ENCODE data around the gene BRME1. TPM values are rescaled to one million over a fixed set of nuclear protein-coding genes. Genes with fewer than 3 reads are reported as not detected.

BRME1 gene
- total and polyA plus RNA-seq, 2 of the 13 experiments (the other 11 are each of a cell fraction or from before 2014, with no cell fraction given), result 0.74 to 1.5 TPM

DNA sequence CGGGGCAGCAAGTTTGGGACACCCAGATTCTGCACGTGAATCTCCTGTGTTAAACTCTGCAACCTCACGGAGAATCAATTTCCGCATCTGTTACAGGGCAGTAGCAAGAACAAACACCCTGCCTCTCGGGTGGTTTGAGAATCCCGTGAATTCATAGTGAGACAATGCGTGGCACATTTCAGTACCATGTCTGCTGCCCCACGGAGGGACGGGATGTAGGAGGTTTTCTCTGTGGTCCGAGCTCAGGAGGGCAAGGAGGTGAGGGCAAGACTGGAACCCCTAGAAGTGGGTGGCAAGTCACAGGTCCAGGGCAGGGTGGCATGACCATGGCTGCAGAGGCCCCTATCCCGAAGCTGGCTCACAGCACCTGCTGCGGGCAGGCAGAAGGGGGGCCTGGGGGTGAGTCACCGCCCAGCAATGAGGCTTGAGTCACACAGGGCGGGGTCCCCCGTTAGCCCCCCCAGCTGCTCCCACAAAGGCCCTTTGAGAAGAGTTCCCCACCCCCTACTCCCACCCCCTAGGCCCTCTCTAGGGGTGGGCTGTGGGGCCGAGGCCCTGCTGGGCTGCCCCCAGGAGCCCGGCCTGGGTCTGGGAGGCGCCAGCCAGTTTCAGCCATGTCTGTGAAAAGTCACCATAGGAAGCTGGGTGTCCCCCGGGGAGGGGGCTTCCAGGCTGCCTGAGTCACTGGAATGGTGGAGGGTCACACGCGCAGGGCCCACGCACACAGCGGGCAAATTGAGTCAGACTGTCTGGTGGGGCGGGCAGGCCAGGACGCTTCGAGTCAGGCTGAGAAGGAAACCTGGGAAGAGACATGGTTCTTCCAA is 54.8 kb downstream of the BRME1 start (continued):
- TF ChIP-seq, protein P1, sequence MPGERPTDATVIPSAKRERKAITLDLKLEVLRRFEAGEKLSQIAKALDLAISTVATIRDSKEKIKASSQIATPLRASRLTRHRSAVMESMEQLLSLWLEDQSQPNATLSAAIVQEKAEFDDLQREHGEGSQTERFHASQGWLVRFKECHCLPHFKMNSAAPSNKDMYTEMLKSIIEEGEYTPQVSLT (CRISPR knock-in tag; IDR thresholded peaks at IDR 0.05; ENCODE audit: borderline replicate concordance, low read depth), result no peak
- TF ChIP-seq, protein P2, sequence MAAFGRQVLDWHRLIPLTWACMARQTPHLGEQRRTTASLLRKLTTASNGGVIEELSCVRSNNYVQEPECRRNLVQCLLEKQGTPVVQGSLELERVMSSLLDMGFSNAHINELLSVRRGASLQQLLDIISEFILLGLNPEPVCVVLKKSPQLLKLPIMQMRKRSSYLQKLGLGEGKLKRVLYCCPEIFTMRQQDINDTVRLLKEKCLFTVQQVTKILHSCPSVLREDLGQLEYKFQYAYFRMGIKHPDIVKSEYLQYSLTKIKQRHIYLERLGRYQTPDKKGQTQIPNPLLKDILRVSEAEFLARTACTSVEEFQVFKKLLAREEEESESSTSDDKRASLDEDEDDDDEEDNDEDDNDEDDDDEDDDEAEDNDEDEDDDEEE (CRISPR knock-in tag; IDR thresholded peaks at IDR 0.05), result no peak
- TF ChIP-seq ZNF564 (CRISPR knock-in tag; IDR thresholded peaks at IDR 0.05) (no peak), TRIM24 (CRISPR knock-in tag; IDR thresholded peaks at IDR 0.05) (no peak), ZFY (CRISPR knock-in tag; IDR thresholded peaks at IDR 0.05) (peak; percentile 53), ERF (CRISPR knock-in tag; IDR thresholded peaks at IDR 0.05) (no peak), KDM6A (CRISPR knock-in tag; IDR thresholded peaks at IDR 0.05; ENCODE audit: low read depth) (no peak), HNRNPLL (IDR thresholded peaks at IDR 0.05; ENCODE audit: low read depth, low read length, poor library complexity, severe bottlenecking) (peak; percentile 34), SNAI1 (CRISPR knock-in tag; IDR thresholded peaks at IDR 0.05; ENCODE audit: borderline replicate concordance) (0 out of 2 replicates have a peak, but pooled peaks have one; percentile 48), ZNF781 (CRISPR knock-in tag; IDR thresholded peaks at IDR 0.05; ENCODE audit: borderline replicate concordance, not compliant biosample characterization) (no peak), JARID2 (CRISPR knock-in tag; IDR thresholded peaks at IDR 0.05; ENCODE audit: insufficient replicate concordance) (no peak), PRMT3 (CRISPR knock-in tag; IDR thresholded peaks at IDR 0.05; ENCODE audit: borderline replicate concordance, low read depth) (no peak), ZNF766 (CRISPR knock-in tag; IDR thresholded peaks at IDR 0.05; ENCODE audit: borderline replicate concordance) (no peak), ZNF138 (CRISPR knock-in tag; IDR thresholded peaks at IDR 0.05; ENCODE audit: low read depth) (no peak), ZNF7 (CRISPR knock-in tag; IDR thresholded peaks at IDR 0.05) (no peak), ZFP62 (CRISPR knock-in tag; IDR thresholded peaks at IDR 0.05) (no peak), GABPB1 (CRISPR knock-in tag; IDR thresholded peaks at IDR 0.05) (peak; percentile 67; the same call in 1 of the 2 replicates), BCL6 (CRISPR knock-in tag; IDR thresholded peaks at IDR 0.05) (no peak), ELF4 (CRISPR knock-in tag; IDR thresholded peaks at IDR 0.05; ENCODE audit: borderline replicate concordance) (no peak), RELA (CRISPR knock-in tag; IDR thresholded peaks at IDR 0.05) (no peak), SRF (IDR thresholded peaks at IDR 0.05; ENCODE audit: low read depth, low read length) (no peak), LCORL (IDR thresholded peaks at IDR 0.05) (no peak), LCORL (CRISPR knock-in tag; IDR thresholded peaks at IDR 0.05) (peak; percentile 83), ZNF615 (CRISPR knock-in tag; IDR thresholded peaks at IDR 0.05; ENCODE audit: borderline replicate concordance) (no peak), RCOR2 (CRISPR knock-in tag; IDR thresholded peaks at IDR 0.05) (no peak), ZC3H13 (CRISPR knock-in tag; IDR thresholded peaks at IDR 0.05) (no peak), ZKSCAN1 (IDR thresholded peaks at IDR 0.05; ENCODE audit: low read length) (no peak), PPARG (CRISPR knock-in tag; conservative IDR thresholded peaks at IDR 0.05) (no peak)
- TF ChIP-seq, protein P3, sequence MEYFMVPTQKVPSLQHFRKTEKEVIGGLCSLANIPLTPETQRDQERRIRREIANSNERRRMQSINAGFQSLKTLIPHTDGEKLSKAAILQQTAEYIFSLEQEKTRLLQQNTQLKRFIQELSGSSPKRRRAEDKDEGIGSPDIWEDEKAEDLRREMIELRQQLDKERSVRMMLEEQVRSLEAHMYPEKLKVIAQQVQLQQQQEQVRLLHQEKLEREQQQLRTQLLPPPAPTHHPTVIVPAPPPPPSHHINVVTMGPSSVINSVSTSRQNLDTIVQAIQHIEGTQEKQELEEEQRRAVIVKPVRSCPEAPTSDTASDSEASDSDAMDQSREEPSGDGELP (IDR thresholded peaks at IDR 0.05; ENCODE audit: borderline replicate concordance, low read depth), result peak; percentile 78; the same call in 1 of the 2 replicates
- TF ChIP-seq, protein P4, sequence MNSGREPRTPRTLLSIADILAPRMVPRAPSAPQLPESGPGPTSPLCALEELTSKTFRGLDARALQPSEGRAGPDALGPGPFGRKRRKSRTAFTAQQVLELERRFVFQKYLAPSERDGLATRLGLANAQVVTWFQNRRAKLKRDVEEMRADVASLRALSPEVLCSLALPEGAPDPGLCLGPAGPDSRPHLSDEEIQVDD (CRISPR knock-in tag; IDR thresholded peaks at IDR 0.05; ENCODE audit: borderline replicate concordance), result no peak
